Activated CD4-positive, alpha-beta T cell treated with anti-CD3 and anti-CD28 coated beads, Interleukin-2, amount 50 U/mL, for 4 hours (primary cell): ENCODE measurements around the gene RFX3.

ENCODE experiments used
- DNase-seq, 2 experiments: peaks; one replicate each; pipeline ENCODE4 v3.0.0-alpha.2; 2020

RFX3 gene

DNA sequence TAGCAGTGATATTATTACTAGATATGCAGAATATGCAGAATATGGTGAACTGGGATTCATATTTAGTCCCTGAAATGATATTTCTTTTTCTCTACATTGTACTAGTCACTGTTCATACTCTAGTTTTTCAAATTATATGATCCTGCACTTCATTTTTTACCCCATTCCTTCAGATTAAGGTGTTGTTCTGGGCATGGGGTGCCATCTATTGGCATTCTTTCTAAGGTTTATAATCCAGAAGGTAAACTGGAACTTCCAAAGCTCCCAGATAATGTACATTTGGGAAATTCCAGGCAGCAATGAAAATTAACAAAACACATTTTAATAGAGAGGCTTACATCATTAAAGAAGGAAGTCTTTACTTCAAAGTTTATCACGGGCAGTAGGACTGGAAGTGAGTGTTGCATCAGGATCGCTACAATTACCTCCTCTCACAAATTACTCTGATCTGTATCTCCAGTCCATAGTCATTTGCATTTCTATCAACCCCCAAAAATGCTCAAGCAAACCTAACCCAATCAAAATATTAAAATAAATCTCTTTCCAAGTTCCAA is 12.5 kb downstream of the RFX3 start:
- no peak for DNase-seq

DNA sequence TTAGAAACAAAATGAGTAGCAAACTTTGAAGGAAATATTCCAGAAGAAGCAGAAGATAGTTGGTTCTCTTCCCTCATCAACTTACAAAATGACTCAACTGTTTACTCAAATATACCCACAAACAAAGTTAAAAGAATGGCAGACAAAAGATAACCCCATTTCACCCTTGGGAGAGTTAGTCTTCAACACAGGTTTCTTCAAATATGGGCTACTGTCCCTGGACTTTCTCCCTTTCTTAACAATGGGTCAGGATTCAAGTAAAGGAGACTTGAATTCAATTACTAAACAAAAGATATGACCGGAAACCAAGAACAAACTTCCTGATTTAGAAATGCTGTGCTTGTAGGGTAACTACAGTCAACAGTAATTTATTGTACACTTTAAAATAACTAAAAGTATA is 14.2 kb downstream of the RFX3 start:
- no peak for DNase-seq

DNA sequence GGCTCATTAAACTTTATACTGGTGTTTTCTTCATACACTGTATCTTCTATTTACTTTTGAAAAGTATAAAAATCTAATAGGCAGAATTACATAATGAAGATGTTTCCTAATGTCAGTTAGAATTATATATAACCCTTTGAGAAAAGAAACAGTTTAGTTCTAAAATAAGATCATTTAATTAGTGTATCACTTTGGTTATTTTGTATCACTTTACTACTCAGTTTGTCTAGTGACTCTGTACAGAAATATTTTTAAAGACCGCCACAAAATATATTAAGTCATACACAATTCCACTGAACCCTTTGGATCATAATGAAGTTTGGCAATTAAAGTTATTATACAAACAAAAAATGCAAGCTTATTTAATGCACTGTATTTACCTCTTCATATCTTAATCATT is 15.0 kb downstream of the RFX3 start:
- no peak for DNase-seq

DNA sequence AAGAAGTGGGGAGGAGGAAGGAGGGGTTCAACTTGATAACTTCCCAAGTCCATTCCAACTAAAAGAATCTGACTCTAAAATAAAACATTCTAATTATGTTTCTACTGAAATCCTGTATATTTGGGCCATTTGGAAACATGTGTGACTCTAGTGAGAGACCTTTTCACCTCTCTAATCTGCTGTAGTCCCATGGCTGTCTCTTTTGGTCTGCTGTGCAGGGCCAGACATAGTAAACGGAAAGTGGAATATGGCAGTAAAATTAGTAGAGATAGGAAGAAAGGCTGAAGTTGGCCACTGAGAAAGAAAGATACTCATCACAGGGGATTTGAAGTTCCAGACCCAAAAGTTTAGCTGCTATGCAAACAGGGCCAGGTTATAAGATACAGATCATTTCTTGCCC is 15.9 kb downstream of the RFX3 start:
- DNase-seq, result no peak

DNA sequence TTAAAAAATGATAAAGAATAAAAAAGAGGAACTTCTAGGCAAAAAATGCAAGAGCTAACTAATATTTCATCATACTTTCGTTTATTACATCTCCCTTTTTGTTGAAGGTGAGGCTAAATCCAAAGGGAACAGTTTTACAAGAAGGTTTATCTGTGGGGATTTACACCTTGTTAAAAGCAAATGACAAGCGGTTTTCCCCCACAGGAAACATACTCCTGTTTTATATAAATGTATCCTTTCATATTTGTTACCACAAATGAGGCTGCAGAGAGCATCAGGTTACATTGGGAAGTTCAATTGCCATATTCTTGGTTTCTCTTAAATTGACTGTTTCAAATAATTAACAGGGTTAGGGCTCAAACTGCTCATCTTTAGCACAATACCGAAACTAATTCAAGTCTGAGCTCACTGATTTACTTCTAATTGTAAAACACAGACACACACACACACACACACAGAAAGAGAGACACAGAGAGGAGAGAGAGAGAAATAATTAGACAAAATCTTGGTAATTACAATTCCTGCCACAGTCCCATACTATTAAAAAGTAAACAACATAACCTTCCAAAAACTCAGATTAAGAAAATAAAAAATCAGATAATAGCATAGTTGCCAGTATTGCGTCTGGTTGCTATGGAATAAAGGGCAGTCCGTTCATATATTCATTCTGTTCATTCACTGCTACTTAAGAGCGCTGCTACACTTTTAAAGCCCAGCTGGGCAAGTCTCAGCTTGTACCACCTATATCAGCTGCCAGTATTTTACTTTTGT is 17.1 kb downstream of the RFX3 start:
- DNase-seq, result no peak

DNA sequence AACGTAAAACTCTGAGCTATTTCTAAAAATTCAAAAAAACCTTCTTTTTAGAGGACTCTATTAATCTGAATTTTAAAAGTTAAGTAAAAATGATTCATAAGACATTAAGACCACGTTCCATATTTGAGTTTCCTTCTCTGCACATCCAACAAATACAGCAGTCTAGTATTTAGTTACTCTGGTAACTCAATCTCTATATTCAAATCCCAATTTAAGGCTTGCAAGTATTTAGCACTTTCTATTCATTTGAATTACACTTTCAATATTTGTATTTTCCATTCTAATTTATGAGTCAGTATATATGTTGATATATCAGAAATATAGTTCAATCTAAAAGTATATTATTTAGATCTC is 17.7 kb downstream of the RFX3 start:
- no peak for DNase-seq

DNA sequence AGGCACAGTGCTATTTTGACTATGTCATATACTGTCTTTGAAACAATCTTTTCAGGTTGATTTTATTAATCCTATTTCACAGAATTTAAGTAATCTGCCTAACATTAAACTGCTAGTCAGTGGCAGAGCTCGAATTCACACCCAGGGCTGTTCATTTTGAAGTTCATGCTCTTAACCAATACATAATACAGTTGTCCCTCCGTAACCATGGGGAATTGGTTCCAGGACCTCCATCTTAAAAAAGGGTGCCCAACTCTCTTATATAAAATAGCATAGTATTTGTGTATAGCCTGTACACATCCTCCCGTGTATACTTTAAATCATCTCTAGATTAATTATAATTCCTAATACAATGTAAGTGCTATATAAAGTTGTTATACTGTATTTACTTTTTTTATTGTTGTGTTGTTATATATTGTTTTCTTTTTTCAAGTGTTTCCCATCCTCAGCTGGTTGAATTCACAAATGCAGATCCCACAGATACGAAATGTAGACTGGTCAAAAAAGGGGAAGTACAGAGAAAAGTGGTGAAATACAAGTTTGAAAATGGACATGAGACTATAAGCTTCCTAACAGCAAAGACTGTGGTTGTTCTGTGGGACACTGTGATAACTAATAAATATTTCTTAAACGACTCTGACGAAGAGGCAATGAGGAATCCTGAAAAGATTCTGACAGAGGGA is 18.3 kb downstream of the RFX3 start:
- DNase-seq, result no peak

DNA sequence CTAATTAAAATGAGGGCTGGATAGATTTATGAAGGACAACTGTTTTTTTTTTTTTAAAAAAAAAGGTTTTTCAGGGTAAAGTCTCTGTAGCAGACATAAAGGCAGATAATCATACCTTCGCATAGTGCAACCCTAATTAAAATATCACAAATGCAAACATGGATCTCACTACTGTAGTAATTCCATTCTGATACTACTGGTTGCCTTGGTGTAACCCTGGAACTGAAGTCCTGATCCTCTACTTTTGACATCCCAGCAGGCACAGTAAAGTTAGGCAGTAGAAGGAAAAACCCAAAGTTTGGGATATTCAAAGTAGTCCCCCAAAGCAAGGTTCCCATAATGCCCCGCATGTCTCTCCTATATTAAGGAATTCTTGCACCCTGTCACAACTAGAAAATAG is 19.6 kb downstream of the RFX3 start:
- no peak for DNase-seq

DNA sequence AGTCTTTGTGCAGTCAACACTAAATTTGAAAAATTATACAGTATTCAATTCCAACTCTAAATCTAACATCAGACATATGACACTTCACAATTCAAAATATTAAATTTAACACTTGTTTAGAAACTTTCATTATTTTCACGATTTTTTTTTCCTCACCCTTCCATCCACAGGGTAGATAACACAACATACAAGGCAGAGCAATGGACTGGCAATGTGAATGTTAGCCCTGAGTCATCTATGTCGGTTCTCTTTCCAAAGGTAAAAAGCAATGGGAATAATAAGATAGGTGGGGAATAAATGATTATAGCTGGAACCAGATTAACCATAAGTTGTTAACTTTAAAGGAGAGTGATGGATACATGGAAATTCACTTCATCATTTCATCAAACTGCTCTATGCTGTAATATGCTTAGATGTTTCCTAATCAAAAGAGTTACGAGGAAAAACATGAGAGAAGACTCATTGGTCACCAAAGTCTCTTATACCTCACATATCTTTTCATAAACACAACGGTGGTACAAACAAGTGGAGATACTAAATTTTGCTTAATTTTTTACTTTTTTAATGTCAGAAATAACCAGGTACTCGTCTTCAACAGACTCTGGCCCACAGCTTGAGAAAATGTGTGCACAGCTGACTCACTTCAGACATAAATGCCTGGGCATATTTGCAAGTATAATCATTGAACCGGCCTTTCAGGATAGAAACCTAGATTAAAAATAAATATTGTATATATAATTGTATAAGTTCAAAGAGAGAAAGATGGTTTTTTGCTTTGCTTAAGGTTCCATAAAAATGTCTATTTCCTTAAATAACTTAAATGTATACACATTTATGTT is 23.0 kb downstream of the RFX3 start:
- no peak for DNase-seq

DNA sequence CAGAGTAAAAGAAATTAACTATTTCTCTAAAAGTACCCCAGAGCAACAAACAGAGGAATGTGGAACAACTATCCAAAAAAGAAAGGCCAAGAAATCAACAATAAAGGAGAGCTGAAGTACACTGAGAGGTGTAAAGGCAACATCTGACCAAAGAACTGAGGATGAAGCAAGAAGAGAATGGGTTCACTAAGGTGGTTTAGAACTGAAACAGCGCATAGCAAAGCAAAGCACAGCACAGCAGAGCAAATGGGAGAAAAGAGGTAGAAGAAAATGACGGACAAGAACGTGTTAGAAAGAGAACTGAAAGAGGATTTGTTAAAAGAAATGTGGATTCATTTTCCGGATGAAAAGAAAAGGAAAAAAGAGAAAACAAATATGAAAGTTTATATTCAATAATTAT is 25.8 kb downstream of the RFX3 start:
- no peak for DNase-seq

DNA sequence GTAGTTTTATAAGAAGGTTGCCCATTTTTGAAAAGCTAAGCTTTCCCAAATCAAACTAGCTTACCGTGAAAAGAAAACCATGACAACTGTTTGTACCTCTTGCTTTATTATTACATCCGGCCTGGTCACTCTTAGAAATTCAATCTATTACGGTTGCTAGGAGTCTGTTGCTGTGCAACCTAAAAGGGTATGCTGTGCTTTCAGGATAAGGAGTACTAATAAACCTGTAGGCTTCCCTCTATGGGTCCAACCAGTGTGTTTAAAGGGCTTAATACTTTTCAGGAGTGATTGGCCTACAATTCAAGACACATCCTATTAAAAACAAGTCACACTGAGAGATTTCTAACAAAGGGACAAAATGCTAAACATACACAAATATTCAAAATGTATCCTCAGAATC is 27.1 kb downstream of the RFX3 start:
- no peak for DNase-seq

DNA sequence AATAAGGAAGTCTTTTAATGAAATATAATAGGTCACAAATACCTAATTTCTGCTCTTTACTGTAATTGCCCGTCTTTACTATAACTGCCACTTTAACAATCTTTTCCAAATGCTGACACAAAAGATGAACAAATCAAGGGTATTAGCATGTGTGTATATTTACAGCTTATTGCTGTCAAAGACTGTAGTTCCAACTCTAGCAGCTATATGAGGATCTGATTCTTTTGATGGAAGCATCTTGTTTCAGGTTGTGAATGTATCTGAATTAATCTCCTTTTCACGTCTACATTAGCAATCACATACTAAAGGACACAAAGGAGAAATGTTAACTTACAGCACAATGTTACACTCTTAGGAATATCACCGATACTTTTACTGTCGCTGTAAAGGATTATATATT is 27.9 kb downstream of the RFX3 start:
- DNase-seq, result no peak

DNA sequence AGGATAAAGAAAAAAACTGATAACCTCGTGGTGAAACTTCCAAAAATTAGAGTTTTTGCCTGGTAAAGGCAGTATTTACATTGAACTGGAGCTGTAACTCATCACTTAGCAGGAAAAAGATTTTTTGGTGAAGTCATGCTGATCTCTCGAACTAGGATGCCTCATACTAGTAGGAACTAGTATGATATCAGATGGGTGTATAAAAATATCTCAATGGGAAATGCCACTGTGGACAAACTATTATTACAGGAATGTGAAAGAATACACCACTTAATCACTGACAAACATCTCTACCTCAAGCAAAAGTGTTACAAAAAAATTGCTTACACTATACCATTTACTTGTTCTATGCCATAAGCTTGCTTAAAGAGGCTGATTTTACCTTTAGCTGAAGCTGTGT is 28.4 kb downstream of the RFX3 start:
- no peak for DNase-seq

DNA sequence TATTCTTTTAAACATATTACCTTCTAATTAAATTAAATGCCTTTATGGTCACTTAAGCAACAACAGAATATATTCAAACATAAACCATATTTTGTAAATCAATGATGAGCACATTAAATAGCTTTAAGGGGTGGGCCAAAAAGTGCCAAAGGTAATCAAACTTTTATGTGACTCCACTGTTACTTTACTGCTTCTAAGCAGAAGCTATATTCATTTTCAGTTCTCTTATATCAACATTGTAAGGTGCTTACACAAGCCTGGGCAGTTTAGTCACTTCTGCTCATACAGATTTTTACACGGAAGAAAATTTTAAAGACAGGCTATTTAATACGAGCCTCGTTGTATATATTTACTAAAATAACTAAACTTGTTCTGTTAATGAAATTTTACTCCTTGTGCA is 29.9 kb downstream of the RFX3 start:
- DNase-seq, result no peak

DNA sequence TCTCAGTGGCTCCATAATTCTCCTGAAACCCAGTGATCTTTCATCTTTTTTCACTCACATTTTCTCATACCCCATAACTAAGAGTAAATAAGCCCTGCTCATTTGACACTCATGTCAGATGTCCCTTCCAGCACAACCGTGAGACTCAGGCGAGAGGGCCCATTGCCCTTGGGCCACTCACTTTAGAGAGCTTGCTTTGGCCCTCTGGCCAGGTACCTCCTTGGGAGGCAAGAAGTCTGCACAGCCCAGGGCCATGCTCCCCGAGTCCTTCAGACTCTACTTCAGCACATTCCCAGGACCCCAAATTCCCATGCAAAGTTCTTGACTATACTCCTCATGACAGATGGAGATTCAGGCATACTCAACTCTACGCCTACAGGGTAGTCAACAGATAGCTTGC is 33.6 kb downstream of the RFX3 start:
- DNase-seq, result no peak

DNA sequence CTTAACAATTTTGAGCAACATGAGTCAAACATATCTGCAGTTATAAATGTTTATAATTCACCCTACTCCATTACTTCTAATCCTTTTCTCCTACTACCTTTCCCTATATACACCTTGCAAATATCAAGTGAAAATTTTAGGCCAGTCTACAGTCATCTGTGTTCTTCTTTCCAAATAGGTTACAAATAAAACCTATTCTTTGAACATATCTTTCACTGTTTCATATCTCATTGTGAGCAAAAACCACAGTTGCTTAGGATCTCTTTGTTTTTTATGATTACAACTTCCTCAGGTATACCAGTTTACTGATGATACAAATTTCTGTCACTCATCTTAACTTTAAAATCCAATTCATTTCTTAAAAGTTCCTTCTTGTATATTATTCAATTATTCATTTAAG is 34.4 kb downstream of the RFX3 start:
- no peak for DNase-seq

DNA sequence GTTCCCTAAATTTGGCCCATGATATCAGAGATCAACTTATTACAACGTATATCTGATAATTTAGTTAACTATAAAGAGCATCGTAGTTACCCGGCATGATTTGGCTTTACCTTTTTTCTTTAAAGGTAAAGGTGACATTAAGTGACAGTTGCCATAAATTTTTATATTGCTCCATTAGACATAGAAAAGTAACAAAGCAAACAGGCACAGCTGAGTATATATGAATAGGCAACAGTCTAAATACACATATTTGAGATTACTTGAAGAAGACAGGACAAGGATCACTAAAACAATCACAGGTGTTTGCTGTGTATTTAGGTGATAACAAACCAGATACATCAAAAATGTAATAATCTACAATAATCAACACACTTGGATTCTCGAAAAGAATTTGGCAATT is 34.8 kb downstream of the RFX3 start:
- no peak for DNase-seq

DNA sequence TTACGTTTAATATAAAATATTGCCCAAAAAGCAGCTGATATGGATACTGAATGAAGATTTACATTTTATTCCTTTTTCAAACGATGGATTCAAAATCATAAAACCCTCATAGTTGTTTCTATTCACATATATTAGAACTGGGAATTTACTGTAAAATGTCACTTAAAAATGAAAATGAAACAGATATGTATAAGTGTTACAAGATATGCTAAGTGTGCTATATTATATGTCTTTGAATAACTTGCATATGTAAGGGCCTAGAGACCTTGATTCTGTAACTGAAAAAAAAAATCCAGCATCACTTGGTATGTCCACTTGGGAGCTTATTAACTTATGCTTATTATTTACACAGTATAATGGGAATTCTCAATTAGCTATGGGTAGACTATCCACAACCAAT is 43.2 kb downstream of the RFX3 start:
- DNase-seq, result no peak

DNA sequence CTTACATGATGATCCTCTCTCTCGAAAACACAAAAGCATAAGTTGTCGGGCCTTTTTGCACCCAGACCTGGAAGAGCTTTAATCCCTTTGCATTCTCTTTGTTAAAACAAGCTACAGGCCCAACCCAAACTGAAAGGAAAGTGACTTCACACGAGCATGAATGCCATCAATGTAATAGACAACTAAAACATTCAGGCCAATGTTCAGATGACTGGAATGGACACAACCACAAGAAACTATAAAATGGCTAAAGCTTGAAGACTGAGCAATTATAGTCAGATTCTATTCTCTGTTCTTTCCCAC is 45.5 kb downstream of the RFX3 start:
- DNase-seq, result no peak

DNA sequence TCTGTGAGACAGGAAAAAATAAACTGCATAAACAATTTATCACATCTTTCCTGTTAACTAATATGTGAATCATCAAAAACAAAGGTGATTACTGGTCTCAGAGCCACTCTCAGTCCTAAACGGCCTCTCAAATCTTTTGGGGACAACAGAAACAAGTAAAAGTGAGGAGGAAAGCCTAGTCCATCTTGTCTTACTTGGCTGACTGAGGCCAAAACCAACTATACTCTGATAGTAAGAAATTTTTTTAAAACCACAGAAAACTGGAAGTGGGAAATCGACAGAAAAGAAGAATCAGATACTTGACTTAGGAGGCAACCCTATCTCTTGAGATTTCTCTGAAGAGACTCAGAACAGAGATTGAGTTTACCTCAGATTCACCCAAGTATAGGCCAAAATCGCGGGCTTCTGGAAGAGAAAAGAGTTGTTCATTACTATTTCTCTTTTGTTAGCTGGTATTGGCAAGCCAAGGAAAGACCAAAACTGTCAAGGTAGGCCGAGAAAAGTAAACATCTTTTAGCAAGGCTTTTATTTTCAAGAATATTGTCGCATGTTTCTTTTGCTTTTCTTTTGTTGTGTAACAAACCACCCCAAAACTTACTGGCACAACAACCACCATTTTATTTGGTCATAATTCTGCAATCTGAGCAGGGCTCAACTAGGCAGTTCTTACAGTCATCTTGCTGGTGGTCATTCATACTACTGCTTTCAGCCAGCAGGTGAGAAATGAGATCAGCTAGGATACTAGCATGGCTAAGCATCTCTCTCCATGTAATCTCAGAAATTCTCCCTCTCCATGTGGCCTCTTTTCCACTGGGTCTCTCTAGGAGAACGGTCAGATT is 46.1 kb downstream of the RFX3 start:
- no peak for DNase-seq

DNA sequence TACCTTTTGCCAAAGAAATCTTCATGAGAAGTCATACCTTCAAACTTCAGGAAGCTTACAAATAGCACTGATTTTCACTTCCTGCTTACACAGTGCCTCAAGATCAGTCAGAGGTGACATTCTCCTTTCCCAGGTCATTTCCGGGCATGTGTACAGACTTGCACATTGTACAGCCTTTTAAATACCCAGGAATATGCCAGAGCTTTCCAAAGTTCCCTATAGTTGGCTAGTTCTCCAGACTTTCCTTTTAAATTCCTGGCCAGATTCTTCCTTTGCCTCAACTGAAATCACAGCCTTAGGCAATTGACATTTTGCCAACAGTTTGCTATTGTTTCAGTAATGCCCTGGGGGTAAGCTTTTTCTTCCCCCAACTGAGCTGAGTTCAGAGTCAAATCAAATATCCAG is 47.2 kb downstream of the RFX3 start:
- no peak for DNase-seq

DNA sequence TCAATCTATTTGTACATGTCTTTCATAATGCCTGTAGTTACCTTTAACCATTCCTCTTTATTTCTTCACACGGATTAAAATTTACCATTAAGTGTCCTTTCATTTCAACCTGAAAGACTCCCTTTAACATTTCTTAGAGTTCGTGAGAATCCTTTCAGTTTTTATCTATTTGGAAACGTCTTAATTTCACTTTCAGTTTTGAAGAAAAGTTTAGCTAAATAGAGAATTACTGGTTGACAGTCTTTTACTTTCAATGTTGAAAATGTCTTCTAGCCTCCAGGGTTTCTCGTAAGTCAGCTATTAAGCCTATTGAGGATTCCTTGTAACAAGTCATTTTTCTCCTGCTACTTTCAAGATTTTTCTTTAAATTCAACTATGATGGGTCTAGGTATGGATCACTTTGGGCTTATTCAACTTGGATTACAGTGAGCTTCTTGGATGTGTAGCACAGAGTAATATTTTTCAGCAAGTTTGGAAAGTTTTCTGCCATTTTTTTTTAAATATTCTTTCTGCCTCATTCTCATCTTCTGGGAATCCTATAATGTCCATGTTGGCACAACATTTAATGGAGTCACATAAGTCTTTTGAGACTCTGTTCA is 48.5 kb downstream of the RFX3 start:
- no peak for DNase-seq
